Heart right ventricle (tissue), 16 donors: Measurements from ENCODE around the gene TRIP6. TPM values are rescaled to one million over a fixed set of nuclear protein-coding genes. Genes with fewer than 3 reads are reported as not detected.

ENCODE experiments used
- ATAC-seq, 8 donors: fragments of 200-7000 bp; cut with Tn5 transposase; one replicate each; pipeline ENCODE4 v1.9.1; 2020; ENCODE audit warnings: mild to moderate bottlenecking in 8 of 8, moderate library complexity in 8 of 8, moderate number of reproducible peaks in 1 of 8
- DNase-seq, 2 donors: peaks; one replicate each; pipeline ENCODE4 v3.0.0-alpha.2; 2020
- H3K27ac ChIP-seq, 10 donors: fragments of 200-600 bp; sonication (generic) in 2 of 10; one replicate each; pipeline versions ENCODE4 v1.5.0 to v1.8.0; 2020 to 2022; ENCODE audit warnings: mild to moderate bottlenecking in 3 of 10
- H3K27me3 ChIP-seq, 7 donors: fragments of 200-600 bp; one replicate each; pipeline ENCODE4 v1.8.0; 2021 to 2022; ENCODE audit warnings: mild to moderate bottlenecking in 2 of 7
- H3K36me3 ChIP-seq, 9 donors: fragments of 200-600 bp; sonication (generic) in 1 of 9; one replicate each; pipeline versions ENCODE4 v1.5.0 to v1.8.0; 2020 to 2022; ENCODE audit warnings: mild to moderate bottlenecking in 2 of 9
- H3K4me1 ChIP-seq, 9 donors: fragments of 200-600 bp; sonication (generic) in 1 of 9; one replicate each; pipeline versions ENCODE4 v1.5.0 to v1.8.0; 2020 to 2022; ENCODE audit warnings: mild to moderate bottlenecking in 4 of 9
- H3K4me3 ChIP-seq, 10 donors: fragments of 200-600 bp; sonication (generic) in 2 of 10; one replicate each; pipeline versions ENCODE4 v1.5.0 to v1.8.0; 2020 to 2022; ENCODE audit warnings: mild to moderate bottlenecking in 7 of 10, moderate library complexity in 2 of 10
- H3K9me3 ChIP-seq, 11 donors: fragments of 200-600 bp in 10 of 11; sonication (generic) in 2 of 11; one replicate each; pipeline versions ENCODE4 v1.5.0 to v1.8.0; 2013 to 2022; ENCODE audit warnings: mild to moderate bottlenecking in 2 of 11, control low read depth in 1 of 11, moderate library complexity in 1 of 11
- WGBS, 2 donors: extraction: QIAGEN DNeasy Blood & Tissue Kit; methylation state at CpG; one replicate each; pipeline ENCODE4 v1.1.7; 2013; ENCODE audit warnings: inconsistent platforms in 1 of 2; 5-methylcytosine and 5-hydroxymethylcytosine counted together
- intact Hi-C, 10 donors: fragments of 100-400 bp; cut with DNase I; formaldehyde crosslinking; loops; one replicate each; pipeline versions ENCODE4 v1.11.1 to v1.14.2; 2022
- polyA plus RNA-seq, 2 donors: library from polyadenylated mRNA; stranded (reverse); fragments of 200-250 nt; gene quantifications; one replicate each; pipeline ENCODE4 v1.2.3, GENCODE V29; 2013
- total RNA-seq, 10 donors: library from RNA; stranded (reverse); fragmentation: NEBNext Ultra II Directional in 3 of 10; extraction: Animal tissue kit (Norgen Biotek cat#: 25700) in 3 of 10; gene quantifications; one replicate each; pipeline versions ENCODE4 v1.2.1 to v1.2.4, GENCODE V29; 2021 to 2023
- TF ChIP-seq, protein P1 (sequence below), 9 donors: fragments of 200-600 bp; sonication (generic) in 2 of 9; IDR thresholded peaks; one replicate each; pipeline versions ENCODE4 v1.5.0 to v1.8.0; 2021 to 2022; ENCODE audit warnings: antibody characterized with exemption in 9 of 9, mild to moderate bottlenecking in 5 of 9, moderate library complexity in 1 of 9
- donor health status: Arrhythmogenic right ventricular cardiomyopathy.
- donor health status: ischemic (EF 13 %, LVEDD 7.1; RV severe dilation, severe dysfunction).
- donor health status: healthy with polysubstance abuse.
- donor health status: DM: no; HTN: yes; CAD: no.
- donor health status: DM: no; HTN: no; CAD: no.
- donor health status: ischemic (EF 25% LVEDD 6.9; RV normal size, moderate dysfunction).
- donor health status: ischemic (EF 25% LVEDD 5.7; RV mildly dilated, moderate dysfunction).
- donor health status: healthy.
- donor health status: DM: yes; HTN: yes; CAD: no.
- donor health status: Ischemic cardiomyopathy.
- donor health status: ischemic (EF 35%, LVEDD 5.7; RV mildly dilated, moderate dysfunction).
- donor health status: nonischemic (EF 11% LVEDD 7.7; RV severe dilation, severe dysfunction).
- donor health status: DM: yes; HTN: yes; CAD: no.
- donor health status: PGD.
- donor health status: ischemic (EF 29% LVEDD 5.4; RV normal size, mild dysfunction).
- donor health status: nonischemic (EF 23%, LVEDD 6.1; RV moderate dilation, normal function).

Gene TRIP6
- total and polyA plus RNA-seq, 12 donors = 13.0 to 26.3 (median 17.7) TPM

DNA sequence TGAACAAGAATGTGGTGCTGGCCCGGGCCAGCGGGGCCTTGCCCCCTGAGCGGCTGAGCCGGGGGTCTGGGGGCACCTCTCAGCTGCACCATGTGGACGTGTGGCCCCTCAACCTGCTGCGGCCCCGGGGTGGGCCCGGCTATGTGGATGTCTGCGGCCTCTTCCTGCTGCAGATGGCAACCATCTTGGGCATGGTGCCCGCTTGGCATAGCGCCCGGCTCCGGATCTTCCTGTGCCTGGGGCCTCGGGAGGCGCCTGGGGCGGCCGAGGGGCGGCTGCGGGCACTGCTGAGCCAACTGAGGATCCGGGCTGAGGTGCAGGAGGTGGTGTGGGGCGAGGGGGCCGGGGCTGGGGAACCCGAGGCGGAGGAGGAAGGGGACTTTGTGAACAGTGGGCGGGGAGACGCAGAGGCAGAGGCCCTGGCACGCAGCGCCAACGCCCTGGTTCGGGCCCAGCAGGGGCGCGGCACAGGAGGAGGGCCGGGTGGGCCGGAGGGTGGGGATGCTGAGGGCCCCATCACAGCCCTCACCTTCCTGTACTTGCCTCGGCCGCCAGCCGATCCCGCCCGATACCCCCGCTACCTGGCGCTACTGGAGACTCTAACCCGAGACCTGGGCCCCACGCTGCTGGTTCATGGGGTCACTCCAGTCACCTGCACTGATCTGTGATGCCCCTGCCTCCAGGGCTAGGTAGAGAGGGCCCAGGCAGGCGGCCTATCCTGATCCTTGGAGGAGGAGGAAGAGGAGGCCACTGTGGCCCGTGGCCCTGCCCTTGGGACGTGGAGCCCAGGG lies 1.1 kb upstream of the TRIP6 start:
- TF ChIP-seq, protein P1, sequence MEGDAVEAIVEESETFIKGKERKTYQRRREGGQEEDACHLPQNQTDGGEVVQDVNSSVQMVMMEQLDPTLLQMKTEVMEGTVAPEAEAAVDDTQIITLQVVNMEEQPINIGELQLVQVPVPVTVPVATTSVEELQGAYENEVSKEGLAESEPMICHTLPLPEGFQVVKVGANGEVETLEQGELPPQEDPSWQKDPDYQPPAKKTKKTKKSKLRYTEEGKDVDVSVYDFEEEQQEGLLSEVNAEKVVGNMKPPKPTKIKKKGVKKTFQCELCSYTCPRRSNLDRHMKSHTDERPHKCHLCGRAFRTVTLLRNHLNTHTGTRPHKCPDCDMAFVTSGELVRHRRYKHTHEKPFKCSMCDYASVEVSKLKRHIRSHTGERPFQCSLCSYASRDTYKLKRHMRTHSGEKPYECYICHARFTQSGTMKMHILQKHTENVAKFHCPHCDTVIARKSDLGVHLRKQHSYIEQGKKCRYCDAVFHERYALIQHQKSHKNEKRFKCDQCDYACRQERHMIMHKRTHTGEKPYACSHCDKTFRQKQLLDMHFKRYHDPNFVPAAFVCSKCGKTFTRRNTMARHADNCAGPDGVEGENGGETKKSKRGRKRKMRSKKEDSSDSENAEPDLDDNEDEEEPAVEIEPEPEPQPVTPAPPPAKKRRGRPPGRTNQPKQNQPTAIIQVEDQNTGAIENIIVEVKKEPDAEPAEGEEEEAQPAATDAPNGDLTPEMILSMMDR (IDR thresholded peaks at IDR 0.05) = no peak
- Histone ChIP-seq H3K36me3 (peaks cover 0 to 57% (median under 1%) of the 10 kb centered on the region in 9 donors), H3K27me3 (no peaks in the 10 kb centered on the region), H3K27ac (peak overlapping the region; percentile 85 to 99 (median 96)), H3K4me3 (peak overlapping the region in 7 of 10 donors; percentile 80 to 99 (median 92)), H3K4me1 (peaks cover 7 to 50% (median 26%) of the 10 kb centered on the region in 9 donors), H3K9me3 (no peaks in the 10 kb centered on the region)
- ATAC-seq (peak; percentile 6 to 47 (median 19)), DNase-seq (peak; percentile 64 to 83)
- 70 to 75% methylated on average over 46 of the region's 46 CpGs for WGBS, 2 donors
- intact Hi-C loops = loop anchor here in 1 of 10 donors (10.0 kb wide), 1 partner anchor 391 kb away; the partner anchor contains the start of gene TSC22D4

DNA sequence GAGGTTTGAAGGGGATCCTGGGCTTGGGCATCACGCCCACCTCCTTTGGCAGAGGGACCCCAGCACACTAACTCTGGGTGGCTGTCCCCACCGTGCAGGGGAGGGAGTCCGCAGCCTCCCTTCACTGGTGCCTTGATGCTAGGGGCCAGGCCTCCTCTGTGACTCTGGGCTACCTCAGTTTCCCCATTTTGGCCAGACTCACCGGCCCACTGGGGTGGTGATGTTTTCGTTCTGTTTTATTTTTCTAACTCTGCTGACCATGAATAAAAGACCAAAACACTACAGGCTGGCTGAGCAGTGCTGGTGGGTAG lies 503 bp upstream of the TRIP6 start:
- TF ChIP-seq, protein P1 (IDR thresholded peaks at IDR 0.05) = no peak
- Histone ChIP-seq H3K4me3 (peak overlapping the region in 9 of 10 donors; percentile 80 to 99 (median 92)), H3K27me3 (no peaks in the 10 kb centered on the region), H3K36me3 (peaks cover 0 to 57% (median 6%) of the 10 kb centered on the region in 9 donors), H3K4me1 (peaks cover 7 to 50% (median 26%) of the 10 kb centered on the region in 9 donors), H3K9me3 (no peaks in the 10 kb centered on the region), H3K27ac (peak overlapping the region; percentile 85 to 99 (median 96))
- DNase-seq (no peak), ATAC-seq (peak in 3 of 8 donors; percentile 2)
- 62 to 63% methylated on average over 5 of the region's 5 CpGs for whole genome bisulfite sequencing, 2 donors
- intact Hi-C loops = loop anchor here in 1 of 10 donors (10.0 kb wide), 1 partner anchor 392 kb away; the partner anchor contains the start of gene TSC22D4

DNA sequence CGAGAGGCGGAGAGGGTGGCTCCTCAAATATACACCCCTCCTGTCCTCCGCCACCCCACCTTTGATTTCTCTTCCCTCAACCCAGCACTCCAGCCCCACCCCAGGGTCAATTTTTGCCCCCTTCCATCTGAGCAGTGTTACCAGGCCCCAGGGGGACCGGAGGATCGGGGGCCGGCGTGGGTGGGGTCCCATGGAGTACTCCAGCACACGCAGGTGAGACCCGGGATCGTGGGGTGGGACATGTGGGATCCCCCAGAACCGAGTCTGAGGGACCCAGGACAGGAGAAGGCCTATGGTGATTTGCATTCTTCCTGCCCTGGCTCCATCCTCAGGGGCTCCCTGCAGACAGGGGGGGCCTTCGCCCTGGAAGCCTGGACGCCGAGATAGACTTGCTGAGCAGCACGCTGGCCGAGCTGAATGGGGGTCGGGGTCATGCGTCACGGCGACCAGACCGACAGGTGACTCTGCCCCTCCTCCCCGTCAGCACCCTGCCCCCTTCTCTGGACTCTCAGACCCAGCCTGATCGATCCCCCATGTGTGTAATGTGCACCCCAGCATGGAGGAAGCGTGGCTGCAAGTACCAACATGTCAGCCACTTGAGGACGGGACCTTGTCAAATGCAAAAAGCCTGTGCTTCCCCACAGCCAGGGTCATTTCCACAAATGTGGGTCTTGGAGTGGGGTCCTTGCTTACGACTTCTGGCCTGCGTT lies 744 bp downstream of the TRIP6 start:
- Histone ChIP-seq H3K4me1 (peaks cover 7 to 49% (median 26%) of the 10 kb centered on the region in 9 donors), H3K4me3 (peak overlapping the region; percentile 74 to 99 (median 92)), H3K27me3 (no peaks in the 10 kb centered on the region), H3K36me3 (peaks cover 0 to 57% (median 18%) of the 10 kb centered on the region in 9 donors), H3K27ac (peak overlapping the region; percentile 85 to 99 (median 96)), H3K9me3 (no peaks in the 10 kb centered on the region)
- WGBS, 2 donors = 23 to 28% methylated on average over 27 of the region's 27 CpGs
- intact Hi-C loops = loop anchor here in 1 of 10 donors (10.0 kb wide), 1 partner anchor 393 kb away; the partner anchor contains the start of gene TSC22D4
- TF ChIP-seq, protein P1 (IDR thresholded peaks at IDR 0.05) = no peak
- peak in 6 of 8 donors; percentile 8 to 14 (median 11) for ATAC-seq
- DNase-seq = no peak
